SK-N-SH (cell line): Measurements from ENCODE around the gene IFITM1.
"Not testable (repeated sequence)": the region's sequence is repeated elsewhere in the genome, so short reads cannot be mapped to it uniquely, and the experiment has no call there.

Experiments used
- CTCF ChIP-seq: fragments of 200-600 bp; sonication (generic); IDR thresholded peaks from 2 replicates; pipeline ENCODE4 v1.6.1; 2017; ENCODE audit warnings: antibody characterized with exemption, mild to moderate bottlenecking, moderate library complexity
- MEF2A ChIP-seq: IDR thresholded peaks from 2 replicates; pipeline ENCODE4 v1.4.0; 2012; ENCODE audit warnings: low read depth, borderline replicate concordance
- YY1 ChIP-seq: IDR thresholded peaks from 2 replicates; pipeline ENCODE4 v1.4.0; 2012; ENCODE audit warnings: low read depth, mild to moderate bottlenecking

DNA sequence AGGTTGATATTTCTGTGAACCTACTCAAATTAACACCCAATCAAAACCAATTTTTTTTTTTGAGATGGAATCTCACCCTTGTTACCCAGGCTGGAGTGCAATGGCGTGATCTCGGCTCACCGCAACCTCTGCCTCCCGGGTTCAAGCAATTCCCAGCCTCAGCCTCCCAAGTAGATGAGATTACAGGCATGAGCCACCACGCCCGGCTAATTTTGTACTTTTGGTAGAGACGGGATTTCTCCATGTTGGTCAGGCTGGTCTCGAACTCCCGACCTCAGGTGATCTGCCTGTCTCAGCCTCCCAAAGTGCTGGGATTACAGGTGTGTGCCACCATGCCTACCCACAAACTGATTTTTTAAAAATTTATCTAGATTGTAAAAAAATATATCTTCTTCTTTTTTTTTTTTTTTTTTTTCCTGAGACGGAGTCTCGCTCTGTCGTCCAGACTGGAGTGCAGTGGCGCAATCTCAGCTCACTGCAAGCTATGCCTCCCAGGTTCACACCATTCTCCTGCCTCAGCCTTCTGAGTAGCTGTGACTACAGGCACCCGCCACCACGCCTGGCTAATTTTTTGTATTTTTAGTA is 14.8 kb downstream of the IFITM1 start:
- TF ChIP-seq CTCF, YY1, MEF2A: not testable (repeated sequence)
